Tongue (tissue), 2 donors: ENCODE measurements around the gene QSER1. TPM values are rescaled to one million over a fixed set of nuclear protein-coding genes. Genes with fewer than 3 reads are reported as not detected.

Experiments used
- DNase-seq: peaks from one replicate; pipeline ENCODE4 v3.0.0-alpha.2; 2015
- total RNA-seq: library from RNA; depleted of rRNA; stranded (reverse); fragments of >200 nt; gene quantifications from one replicate; pipeline ENCODE4 v1.2.3, GENCODE V29; 2014

QSER1 gene
- total RNA-seq, 1 donor from 2014 or later: 40.9 TPM

- no peak for DNase-seq
Observed at GRCh38 chr11:32890843-32891656, 1.6 kb upstream of the QSER1 start.

GRCh38 chr11:32891657-32892354 is 805 bp upstream of the QSER1 start:
- no peak for DNase-seq

- DNase-seq: no peak
Observed at GRCh38 chr11:32893093-32893342, 407 bp downstream of the QSER1 start.

- peak; percentile 84 for DNase-seq
Observed at GRCh38 chr11:32893343-32894148, 935 bp downstream of the QSER1 start.

- peak; percentile 75 for DNase-seq
Observed at GRCh38 chr11:32894149-32894827, 1.7 kb downstream of the QSER1 start.

- DNase-seq: no peak
Observed at GRCh38 chr11:32894921-32895320, 2.3 kb downstream of the QSER1 start.

- DNase-seq: no peak
Observed at GRCh38 chr11:32895471-32895870, 2.9 kb downstream of the QSER1 start.

GRCh38 chr11:32897103-32897502 is 4.5 kb downstream of the QSER1 start:
- DNase-seq: no peak

- no peak for DNase-seq
Observed at GRCh38 chr11:32899438-32899837, 6.8 kb downstream of the QSER1 start.

GRCh38 chr11:32902089-32902665 is 9.6 kb downstream of the QSER1 start:
- DNase-seq: no peak

- no peak for DNase-seq
Observed at GRCh38 chr11:32905028-32905667, 12.5 kb downstream of the QSER1 start.

GRCh38 chr11:32908619-32909018 is 16.0 kb downstream of the QSER1 start:
- DNase-seq: no peak

- no peak for DNase-seq
Observed at GRCh38 chr11:32911413-32911812, 18.8 kb downstream of the QSER1 start.

- no peak for DNase-seq
Observed at GRCh38 chr11:32913445-32913844, 20.8 kb downstream of the QSER1 start.

GRCh38 chr11:32916361-32916760 is 23.8 kb downstream of the QSER1 start:
- DNase-seq: no peak

- DNase-seq: no peak
Observed at GRCh38 chr11:32916994-32917393, 24.4 kb downstream of the QSER1 start.

GRCh38 chr11:32918427-32918826 is 25.8 kb downstream of the QSER1 start:
- no peak for DNase-seq

- no peak for DNase-seq
Observed at GRCh38 chr11:32919338-32919737, 26.7 kb downstream of the QSER1 start.

GRCh38 chr11:32920570-32920969 is 28.0 kb downstream of the QSER1 start:
- DNase-seq: no peak

- no peak for DNase-seq
Observed at GRCh38 chr11:32921204-32921603, 28.6 kb downstream of the QSER1 start.

- no peak for DNase-seq
Observed at GRCh38 chr11:32931606-32932005, 39.0 kb downstream of the QSER1 start.

- no peak for DNase-seq
Observed at GRCh38 chr11:32932196-32932595, 39.6 kb downstream of the QSER1 start.
